Uterus (tissue), 4 donors: ENCODE results near the gene SPECC1. TPM values are rescaled to one million over a fixed set of nuclear protein-coding genes. Genes with fewer than 3 reads are reported as not detected.
"Not testable (repeated sequence)": the region's sequence is repeated elsewhere in the genome, so short reads cannot be mapped to it uniquely, and the experiment has no call there.

Experiments used
- DNase-seq, 2 donors: peaks; one replicate each; pipeline ENCODE4 v3.0.0-alpha.2; 2019 to 2020
- H3K27ac ChIP-seq, 2 donors: fragments of 200-600 bp; sonication (generic); 1 replicate in 1 of 2; 2 replicates in 1 of 2; pipeline ENCODE4 v1.5.1; 2016 to 2018
- H3K27me3 ChIP-seq, 2 donors: fragments of 200-600 bp; sonication (generic); one replicate each; pipeline ENCODE4 v1.5.1; 2018 to 2019; ENCODE audit warnings: control low read depth in 1 of 2
- H3K36me3 ChIP-seq, 2 donors: fragments of 200-600 bp; sonication (generic); one replicate each; pipeline ENCODE4 v1.5.1; 2019; ENCODE audit warnings: control low read depth in 1 of 2
- H3K4me1 ChIP-seq, 2 donors: fragments of 200-600 bp; sonication (generic); one replicate each; pipeline ENCODE4 v1.5.1; 2018 to 2019; ENCODE audit warnings: control low read depth in 1 of 2
- H3K4me3 ChIP-seq, 2 donors: fragments of 200-600 bp; sonication (generic); 1 replicate in 1 of 2; 2 replicates in 1 of 2; pipeline ENCODE4 v1.5.1; 2018 to 2019; ENCODE audit warnings: mild to moderate bottlenecking in 1 of 2
- H3K9me3 ChIP-seq, 2 donors: fragments of 200-600 bp; sonication (generic); one replicate each; pipeline ENCODE4 v1.5.1; 2019; ENCODE audit warnings: control low read depth in 1 of 2
- POLR2A ChIP-seq, 2 donors: fragments of 450-650 bp; IDR thresholded peaks; one replicate each; pipeline ENCODE4 v1.6.1; 2016; ENCODE audit warnings: antibody characterized with exemption in 2 of 2, mild to moderate bottlenecking in 1 of 2, moderate library complexity in 1 of 2
- intact Hi-C: fragments of 100-400 bp; cut with DNase I; formaldehyde crosslinking; loops from one replicate; pipeline ENCODE4 v1.15.1; 2023; ENCODE audit warnings: low total_unique reads
- total RNA-seq, 4 donors: library from RNA; depleted of rRNA in 3 of 4; stranded (reverse); fragments of >200 nt in 3 of 4; gene quantifications; one replicate each; pipeline versions ENCODE4 v1.1.0 to v1.2.4, GENCODE V29; 2014 to 2023
- TF ChIP-seq, protein P1 (sequence below), 4 experiments: fragments of 200-600 bp in 2 of 4; fragments of 450-650 bp in 2 of 4; sonication (generic) in 2 of 4; IDR thresholded peaks; one replicate each; pipeline ENCODE4 v1.5.1; 2016 to 2019; ENCODE audit warnings: antibody characterized with exemption in 4 of 4, mild to moderate bottlenecking in 2 of 4, moderate library complexity in 1 of 4
- donor health status: DM: yes; HTN: yes; CAD: no.

SPECC1 gene
- total RNA-seq, 4 donors from 2014 or later: 22.6 to 63.0 (median 44.0) TPM

DNA sequence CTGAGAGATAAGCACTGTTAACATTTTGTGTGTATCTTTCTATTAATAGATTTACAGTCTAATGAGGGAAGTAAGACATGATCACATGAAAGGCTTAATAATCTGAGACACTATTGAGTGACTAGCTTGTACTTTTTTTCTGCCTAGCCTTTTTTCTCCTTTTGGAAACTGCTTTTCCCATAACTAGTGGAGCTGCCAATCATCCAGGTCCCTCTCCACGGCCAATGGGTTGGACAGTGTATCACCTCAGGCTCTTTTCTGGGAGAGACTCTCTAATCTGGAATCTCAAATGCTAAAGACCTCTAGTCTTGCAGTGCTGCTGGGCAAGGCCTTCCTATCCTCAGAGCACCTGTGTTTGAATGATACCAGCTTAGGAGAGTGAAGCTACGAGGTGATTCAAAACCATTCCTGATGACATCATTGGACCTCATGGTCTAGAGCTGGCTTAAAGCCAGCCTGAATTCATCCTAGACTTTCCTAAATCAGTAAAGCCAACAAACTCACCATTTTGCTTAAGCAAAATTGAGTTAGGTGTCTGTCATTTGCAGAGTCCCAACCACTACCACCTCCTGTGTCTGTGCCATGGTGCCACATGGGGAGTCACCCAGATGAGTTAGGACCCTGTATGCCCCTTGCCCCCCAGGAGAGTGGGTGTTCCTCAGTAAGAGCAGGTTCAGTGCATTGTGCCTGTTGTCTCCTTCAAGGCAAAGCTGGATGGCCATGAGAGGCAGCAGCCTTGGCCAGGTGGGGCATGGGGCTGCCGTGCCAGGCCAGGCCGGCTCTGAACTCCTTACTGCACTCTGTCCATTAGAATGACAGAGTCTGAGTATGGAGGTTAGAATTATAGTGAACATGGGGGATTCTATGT is 62.9 kb downstream of the SPECC1 start:
- no peaks in the 10 kb centered on the region for H3K27me3 ChIP-seq
- DNase-seq: no peak
- H3K9me3 ChIP-seq: no peaks in the 10 kb centered on the region
- H3K27ac ChIP-seq: no peak overlapping the region
- no peaks in the 10 kb centered on the region for H3K36me3 ChIP-seq
- no peak for TF ChIP-seq POLR2A (IDR thresholded peaks at IDR 0.05)
- TF ChIP-seq, protein P1, sequence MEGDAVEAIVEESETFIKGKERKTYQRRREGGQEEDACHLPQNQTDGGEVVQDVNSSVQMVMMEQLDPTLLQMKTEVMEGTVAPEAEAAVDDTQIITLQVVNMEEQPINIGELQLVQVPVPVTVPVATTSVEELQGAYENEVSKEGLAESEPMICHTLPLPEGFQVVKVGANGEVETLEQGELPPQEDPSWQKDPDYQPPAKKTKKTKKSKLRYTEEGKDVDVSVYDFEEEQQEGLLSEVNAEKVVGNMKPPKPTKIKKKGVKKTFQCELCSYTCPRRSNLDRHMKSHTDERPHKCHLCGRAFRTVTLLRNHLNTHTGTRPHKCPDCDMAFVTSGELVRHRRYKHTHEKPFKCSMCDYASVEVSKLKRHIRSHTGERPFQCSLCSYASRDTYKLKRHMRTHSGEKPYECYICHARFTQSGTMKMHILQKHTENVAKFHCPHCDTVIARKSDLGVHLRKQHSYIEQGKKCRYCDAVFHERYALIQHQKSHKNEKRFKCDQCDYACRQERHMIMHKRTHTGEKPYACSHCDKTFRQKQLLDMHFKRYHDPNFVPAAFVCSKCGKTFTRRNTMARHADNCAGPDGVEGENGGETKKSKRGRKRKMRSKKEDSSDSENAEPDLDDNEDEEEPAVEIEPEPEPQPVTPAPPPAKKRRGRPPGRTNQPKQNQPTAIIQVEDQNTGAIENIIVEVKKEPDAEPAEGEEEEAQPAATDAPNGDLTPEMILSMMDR (IDR thresholded peaks at IDR 0.05): no peak
- no peaks in the 10 kb centered on the region for H3K4me1 ChIP-seq
- H3K4me3 ChIP-seq: no peak overlapping the region
- intact Hi-C loops: no loop called here

DNA sequence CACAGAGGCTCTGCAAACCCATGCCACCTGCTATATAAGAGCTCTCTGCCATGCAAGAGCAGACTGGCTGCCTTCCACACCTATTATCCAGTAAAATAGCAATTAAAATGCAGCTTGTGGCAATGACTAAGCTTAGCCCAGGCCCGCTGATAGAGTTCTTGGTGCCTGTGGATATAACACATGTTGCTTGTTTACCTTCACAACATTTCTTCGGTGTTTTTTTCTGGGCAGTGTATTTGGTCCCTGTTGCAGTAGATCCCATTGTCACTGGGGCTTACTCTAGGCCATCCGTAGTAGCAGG is 63.5 kb downstream of the SPECC1 start:
- Histone ChIP-seq H3K36me3 (no peaks in the 10 kb centered on the region), H3K4me1 (no peaks in the 10 kb centered on the region), H3K4me3 (no peak overlapping the region), H3K27me3 (no peaks in the 10 kb centered on the region), H3K27ac (no peak overlapping the region), H3K9me3 (no peaks in the 10 kb centered on the region)
- intact Hi-C loops: no loop called here
- TF ChIP-seq, protein P1 (IDR thresholded peaks at IDR 0.05): no peak
- no peak for TF ChIP-seq POLR2A (IDR thresholded peaks at IDR 0.05)
- DNase-seq: no peak

DNA sequence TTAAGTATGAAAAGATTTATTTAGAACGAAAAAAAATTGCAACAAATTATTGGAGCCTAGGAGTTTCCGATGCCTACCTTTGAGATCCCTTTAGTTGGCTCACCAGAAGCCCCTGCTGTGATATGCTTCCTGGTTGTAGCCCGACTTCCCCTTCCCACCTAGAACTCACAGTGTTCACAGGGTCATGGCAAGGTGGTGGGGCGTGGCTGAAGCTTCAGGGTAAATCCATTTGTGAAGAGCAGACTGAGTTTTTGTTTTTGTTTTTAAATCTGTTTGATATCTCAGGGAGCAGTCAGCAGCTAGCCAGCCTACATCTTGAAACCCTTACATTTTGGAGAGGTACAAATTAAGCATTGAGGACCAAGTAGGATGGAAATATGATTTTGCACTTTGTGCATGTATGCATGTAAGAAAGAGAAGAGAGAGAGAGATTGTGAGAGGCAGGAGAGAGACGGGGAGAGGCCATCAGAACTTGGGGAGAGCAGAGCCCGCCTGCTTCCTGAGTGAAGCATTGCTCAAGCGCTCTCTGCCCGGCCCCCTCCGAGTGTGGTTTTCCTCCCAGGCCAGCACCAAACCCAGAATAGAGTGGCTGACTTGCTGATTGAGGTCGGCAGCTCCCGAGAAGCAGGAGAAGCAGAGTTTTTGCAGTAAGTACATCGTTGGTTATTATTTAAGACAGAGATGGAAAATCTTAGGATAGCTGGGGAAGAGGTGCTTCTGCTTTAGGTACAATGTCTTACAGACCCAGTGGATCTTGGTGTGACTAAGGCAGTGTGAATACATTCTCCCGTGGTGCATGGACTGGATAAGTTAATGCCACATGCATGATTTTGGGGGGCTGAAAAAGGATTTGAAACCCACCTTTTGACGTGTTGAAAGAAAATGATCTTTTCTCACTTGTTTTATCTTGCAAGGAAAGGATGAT is 64.2 kb downstream of the SPECC1 start:
- Histone ChIP-seq H3K36me3 (no peaks in the 10 kb centered on the region), H3K27me3 (no peaks in the 10 kb centered on the region), H3K4me3 (peak overlapping the region in 1 of 2 donors; percentile 4), H3K9me3 (no peaks in the 10 kb centered on the region), H3K4me1 (no peaks in the 10 kb centered on the region), H3K27ac (peak overlapping the region; percentile 54 to 70)
- DNase-seq: peak; percentile 41 to 45
- intact Hi-C loops: no loop called here
- peak in 1 of 2 donors; percentile 13 for TF ChIP-seq POLR2A (IDR thresholded peaks at IDR 0.05)
- TF ChIP-seq, protein P1 (IDR thresholded peaks at IDR 0.05): no peak

DNA sequence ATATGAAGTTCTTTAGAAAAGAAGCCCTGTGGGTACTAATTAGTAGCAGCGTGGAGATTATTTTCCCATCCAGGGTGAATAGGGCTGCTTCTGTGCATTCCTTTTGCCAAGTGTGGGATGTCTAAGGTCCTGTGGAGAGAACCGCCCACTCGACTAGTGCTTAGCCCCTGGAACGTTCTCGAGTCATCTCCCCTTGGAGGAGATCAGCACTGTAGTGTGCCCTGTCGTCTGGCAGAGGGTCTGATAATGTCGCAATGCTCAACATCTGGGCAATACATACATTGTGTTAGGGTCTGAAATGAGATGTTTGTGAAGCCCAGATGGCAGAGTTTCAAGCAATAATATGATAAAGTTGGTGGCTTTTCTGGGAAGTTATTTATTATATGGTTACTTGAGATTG is 64.8 kb downstream of the SPECC1 start:
- Histone ChIP-seq H3K4me3 (peak overlapping the region; percentile 2 to 4), H3K36me3 (no peaks in the 10 kb centered on the region), H3K9me3 (no peaks in the 10 kb centered on the region), H3K27me3 (no peaks in the 10 kb centered on the region), H3K27ac (peak overlapping the region; percentile 54 to 70), H3K4me1 (no peaks in the 10 kb centered on the region)
- intact Hi-C loops: no loop called here
- TF ChIP-seq, protein P1 (IDR thresholded peaks at IDR 0.05): no peak
- no peak for TF ChIP-seq POLR2A (IDR thresholded peaks at IDR 0.05)
- DNase-seq: no peak

DNA sequence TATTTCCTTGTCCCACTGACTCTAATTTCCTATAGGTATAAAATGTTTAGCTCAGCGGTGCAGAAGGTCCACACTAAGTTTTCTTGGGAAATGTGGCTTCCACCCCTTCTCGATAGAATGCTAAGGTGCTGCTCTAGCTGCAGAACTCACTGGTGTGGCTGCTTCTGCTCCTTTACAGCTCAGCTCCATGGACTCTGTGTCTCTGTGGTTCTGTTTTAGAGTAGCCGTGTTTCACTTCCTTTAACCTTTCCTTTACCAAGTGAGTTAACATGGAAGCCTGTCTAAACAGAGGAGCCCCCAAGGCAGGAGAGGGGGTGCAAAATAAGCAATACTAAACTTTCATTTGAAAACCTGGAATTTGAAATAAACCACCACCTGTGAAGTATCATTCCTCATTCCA is 65.3 kb downstream of the SPECC1 start:
- Histone ChIP-seq H3K4me3 (no peak overlapping the region), H3K36me3 (no peaks in the 10 kb centered on the region), H3K27me3 (no peaks in the 10 kb centered on the region), H3K27ac (peak overlapping the region; percentile 54 to 70), H3K4me1 (no peaks in the 10 kb centered on the region), H3K9me3 (no peaks in the 10 kb centered on the region)
- TF ChIP-seq, protein P1 (IDR thresholded peaks at IDR 0.05): no peak
- no peak for TF ChIP-seq POLR2A (IDR thresholded peaks at IDR 0.05)
- intact Hi-C loops: no loop called here
- no peak for DNase-seq

DNA sequence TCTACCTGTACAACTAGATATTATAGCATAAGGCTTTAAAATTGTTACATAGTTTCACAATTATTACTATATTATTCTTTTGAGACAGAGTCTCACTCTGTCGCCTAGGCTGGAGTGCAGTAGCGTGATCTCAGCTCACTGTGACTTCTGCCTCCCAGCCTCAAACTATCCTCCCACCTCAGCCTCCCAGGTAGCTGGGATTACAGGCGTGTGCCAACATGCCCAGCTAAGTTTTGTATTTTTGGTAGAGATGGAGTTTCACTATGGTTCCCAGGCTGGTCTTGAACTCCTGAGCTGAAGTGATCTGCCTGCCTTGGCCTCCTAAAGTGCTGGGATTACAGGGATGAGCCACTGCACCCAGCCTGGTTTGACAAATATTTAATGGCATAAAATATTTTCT is 67.0 kb downstream of the SPECC1 start:
- H3K27ac ChIP-seq: peak overlapping the region; percentile 38 to 70
- H3K36me3 ChIP-seq, H3K4me1 ChIP-seq, H3K9me3 ChIP-seq, DNase-seq, intact Hi-C loops, H3K27me3 ChIP-seq, H3K4me3 ChIP-seq: not testable (repeated sequence)
